H9 (cell line): ENCODE results near the gene DOK6. TPM values are rescaled to one million over a fixed set of nuclear protein-coding genes. Genes with fewer than 3 reads are reported as not detected.

ENCODE experiments used
- DNase-seq: peaks from one replicate; pipeline ENCODE4 v3.0.0-alpha.2; 2017
- H2AFZ ChIP-seq: one replicate; pipeline ENCODE4 v1.6.1; 2013; ENCODE audit warnings: mild to moderate bottlenecking, low read length, control low read depth, moderate library complexity
- H2AK5ac ChIP-seq: 2 replicates; pipeline ENCODE4 v1.6.1; 2013; ENCODE audit warnings: low read length, control low read depth, mixed read lengths; ENCODE audit not compliant: insufficient read length
- H2BK120ac ChIP-seq: one replicate; pipeline ENCODE4 v1.6.1; 2013; ENCODE audit warnings: low read depth, mild to moderate bottlenecking, low read length, control low read depth, inconsistent platforms; ENCODE audit not compliant: poor library complexity, severe bottlenecking
- H2BK12ac ChIP-seq: 2 replicates; pipeline ENCODE4 v1.6.1; 2013; ENCODE audit warnings: low read length, control low read depth, mixed read lengths, low read depth; ENCODE audit not compliant: insufficient read length
- H2BK15ac ChIP-seq: 2 replicates; pipeline ENCODE4 v1.6.1; 2013; ENCODE audit warnings: low read depth, low read length, control low read depth
- H2BK20ac ChIP-seq: one replicate; pipeline ENCODE4 v1.6.1; 2013; ENCODE audit warnings: low read depth, mild to moderate bottlenecking, low read length, control low read depth, inconsistent platforms; ENCODE audit not compliant: poor library complexity, severe bottlenecking
- H2BK5ac ChIP-seq: 2 replicates; pipeline ENCODE4 v1.6.1; 2013; ENCODE audit warnings: low read length, control low read depth, mixed read lengths; ENCODE audit not compliant: insufficient read length
- H3K14ac ChIP-seq: 2 replicates; pipeline ENCODE4 v1.6.1; 2013; ENCODE audit warnings: low read length, control low read depth; ENCODE audit not compliant: insufficient read depth
- H3K18ac ChIP-seq: 2 replicates; pipeline ENCODE4 v1.6.1; 2013; ENCODE audit warnings: low read depth, mild to moderate bottlenecking, mixed read lengths, low read length, control low read depth; ENCODE audit not compliant: insufficient read length
- H3K23ac ChIP-seq: 2 replicates; pipeline ENCODE4 v1.6.1; 2013; ENCODE audit warnings: low read length, control low read depth, mixed read lengths, low read depth; ENCODE audit not compliant: insufficient read length
- H3K23me2 ChIP-seq: 2 replicates; pipeline ENCODE4 v1.6.1; 2013; ENCODE audit warnings: low read depth, mild to moderate bottlenecking, mixed read lengths, low read length, control low read depth; ENCODE audit not compliant: insufficient read length, poor library complexity, severe bottlenecking
- H3K27ac ChIP-seq: 2 replicates; pipeline ENCODE4 v1.5.1; 2013; ENCODE audit warnings: low read length, control low read depth, mixed read lengths, low read depth; ENCODE audit not compliant: insufficient read length
- H3K27me3 ChIP-seq: 2 replicates; pipeline ENCODE4 v1.6.1; 2013; ENCODE audit warnings: low read length, control low read depth, inconsistent platforms; ENCODE audit not compliant: insufficient read depth
- H3K4ac ChIP-seq: 2 replicates; pipeline ENCODE4 v1.6.1; 2013; ENCODE audit warnings: low read depth, mild to moderate bottlenecking, control low read depth, inconsistent platforms, low read length, moderate library complexity
- H3K4me1 ChIP-seq: 2 replicates; pipeline ENCODE4 v1.6.1; 2013; ENCODE audit warnings: low read length, control low read depth, inconsistent platforms; ENCODE audit not compliant: insufficient read depth
- H3K4me2 ChIP-seq: 2 replicates; pipeline ENCODE4 v1.6.1; 2013; ENCODE audit warnings: low read length, control low read depth, mixed read lengths; ENCODE audit not compliant: insufficient read length, insufficient read depth
- H3K56ac ChIP-seq: 2 replicates; pipeline ENCODE4 v1.6.1; 2013; ENCODE audit warnings: low read depth, mild to moderate bottlenecking, mixed read lengths, low read length, control low read depth; ENCODE audit not compliant: insufficient read length
- H3K79me1 ChIP-seq: 2 replicates; pipeline ENCODE4 v1.6.1; 2013; ENCODE audit warnings: low read depth, mild to moderate bottlenecking, moderate library complexity, low read length, control low read depth, inconsistent platforms; ENCODE audit not compliant: insufficient read depth, poor library complexity, severe bottlenecking
- H3K79me2 ChIP-seq: 2 replicates; pipeline ENCODE4 v1.6.1; 2013; ENCODE audit warnings: low read length, control low read depth, inconsistent platforms; ENCODE audit not compliant: insufficient read depth
- H3K9ac ChIP-seq: 2 replicates; pipeline ENCODE4 v1.6.1; 2013; ENCODE audit warnings: low read length, control low read depth, mixed read lengths; ENCODE audit not compliant: insufficient read length; ENCODE audit errors: extremely low read depth
- H3K9me3 ChIP-seq: one replicate; pipeline ENCODE4 v1.6.1; 2013; ENCODE audit warnings: low read depth, low read length, inconsistent platforms; ENCODE audit not compliant: control insufficient read depth
- H3T11ph ChIP-seq: one replicate; pipeline ENCODE4 v1.6.1; 2013; ENCODE audit warnings: mild to moderate bottlenecking, low read length, control low read depth, inconsistent platforms
- H4K20me1 ChIP-seq: one replicate; pipeline ENCODE4 v1.6.1; 2013; ENCODE audit not compliant: control insufficient read depth, insufficient read length, insufficient read depth
- H4K5ac ChIP-seq: 2 replicates; pipeline ENCODE4 v1.6.1; 2013; ENCODE audit warnings: low read depth, mild to moderate bottlenecking, mixed read lengths, low read length, control low read depth; ENCODE audit not compliant: insufficient read length
- H4K8ac ChIP-seq: replicated peaks from 2 replicates; pipeline ENCODE4 v1.6.1; 2013; ENCODE audit warnings: low read length, control low read depth, mixed read lengths, low read depth; ENCODE audit not compliant: insufficient read length
- H4K91ac ChIP-seq: 2 replicates; pipeline ENCODE4 v1.6.1; 2013; ENCODE audit warnings: low read depth, mild to moderate bottlenecking, moderate library complexity, mixed read lengths, low read length, control low read depth; ENCODE audit not compliant: insufficient read length
- H3K27ac Mint-ChIP-seq, 3 experiments: 2 replicates in 2 of 3; 3 replicates in 1 of 3; pipeline ENCODE4 v1.8.0; 2020 to 2021; ENCODE audit warnings: mixed read lengths in 3 of 3, mild to moderate bottlenecking in 1 of 3, moderate library complexity in 1 of 3
- H3K27me3 Mint-ChIP-seq: 2 replicates; pipeline ENCODE4 v1.8.0; 2021; ENCODE audit warnings: low read depth, mild to moderate bottlenecking, moderate library complexity, mixed read lengths
- H3K36me3 Mint-ChIP-seq, 3 experiments: 2 replicates in 2 of 3; 3 replicates in 1 of 3; pipeline ENCODE4 v1.8.0; 2020 to 2021; ENCODE audit warnings: low read depth in 3 of 3, mixed read lengths in 3 of 3; ENCODE audit not compliant: insufficient read depth in 1 of 3
- H3K4me1 Mint-ChIP-seq, 2 experiments: 2 replicates each; pipeline ENCODE4 v1.8.0; 2020; ENCODE audit warnings: mixed read lengths in 2 of 2
- H3K4me3 Mint-ChIP-seq, 2 experiments: 2 replicates in 1 of 2; 3 replicates in 1 of 2; pipeline ENCODE4 v1.8.0; 2020 to 2021; ENCODE audit warnings: mild to moderate bottlenecking in 2 of 2, mixed read lengths in 2 of 2, moderate library complexity in 1 of 2
- H3K9me3 Mint-ChIP-seq, 2 experiments: 2 replicates in 1 of 2; 3 replicates in 1 of 2; pipeline ENCODE4 v1.8.0; 2020; ENCODE audit warnings: mild to moderate bottlenecking in 2 of 2, mixed read lengths in 2 of 2, moderate library complexity in 1 of 2
- CTCF ChIP-seq: fragments of 200-600 bp; sonication (generic); conservative IDR thresholded peaks from 3 replicates; pipeline ENCODE4 v1.8.0; 2021; ENCODE audit warnings: antibody characterized with exemption, mild to moderate bottlenecking
- total RNA-seq: library from RNA; stranded (reverse); gene quantifications from 2 replicates; pipeline ENCODE4 v1.2.1, GENCODE V29; 2021

The DOK6 gene
- total RNA-seq, 1 experiment from 2014 or later, result 0.20 TPM

GRCh38 chr18:69703461-69703860, 302.8 kb downstream of the DOK6 start:
- Histone ChIP-seq H2BK12ac (no peak overlapping the region), H3K4me2 (no peak overlapping the region), H2BK20ac (no peak overlapping the region), H3K4ac (no peak overlapping the region), H2AK5ac (no peak overlapping the region), H3K27me3 (peaks cover 4% of the 10 kb centered on the region; the same call in 1 of the 2 replicates), H3K27ac (no peak overlapping the region), H3K4me1 (no peaks in the 10 kb centered on the region), H4K5ac (no peak overlapping the region), H3K23ac (no peak overlapping the region), H3K23me2 (no peaks in the 10 kb centered on the region), H3K18ac (no peak overlapping the region), H3K79me2 (no peaks in the 10 kb centered on the region), H3T11ph (no peak overlapping the region), H3K79me1 (no peaks in the 10 kb centered on the region), H4K91ac (no peak overlapping the region), H4K20me1 (no peaks in the 10 kb centered on the region), H2BK120ac (no peak overlapping the region), H2BK5ac (no peak overlapping the region), H2BK15ac (no peak overlapping the region), H3K56ac (no peak overlapping the region), H3K9me3 (no peaks in the 10 kb centered on the region), H4K8ac (no peak overlapping the region), H2AFZ (no peak overlapping the region), H3K14ac (no peak overlapping the region), H3K9ac (no peak overlapping the region)
- H3K36me3 Mint-ChIP-seq, result peaks cover 0 to 18% (median 9%) of the 10 kb centered on the region in 3 experiments; a peak in 4 of 7 replicates
- H3K9me3 Mint-ChIP-seq, result peaks cover 3 to 18% of the 10 kb centered on the region in 2 experiments
- H3K27me3 Mint-ChIP-seq, result peaks cover 60% of the 10 kb centered on the region
- TF ChIP-seq CTCF, result no peak
- DNase-seq, result no peak
- H3K27ac Mint-ChIP-seq, result no peak overlapping the region
- no peak overlapping the region for H3K4me3 Mint-ChIP-seq
- peaks cover 14 to 17% of the 10 kb centered on the region in 2 experiments for H3K4me1 Mint-ChIP-seq
